Occipital lobe (tissue), 2 donors: ENCODE data around the gene CAND2. TPM values are rescaled to one million over a fixed set of nuclear protein-coding genes. Genes with fewer than 3 reads are reported as not detected.

Source experiments
- DNase-seq: peaks from one replicate; lab custom pipeline; 2025; lab: John Stamatoyannopoulos, UW
- total RNA-seq: library from RNA; depleted of rRNA; stranded (reverse); fragments of >200 nt; gene quantifications from one replicate; pipeline ENCODE4 v1.2.3, GENCODE V29; 2014

Gene CAND2
- total RNA-seq, 1 donor from 2014 or later, result 14.5 TPM

GRCh38 chr3:12807066-12807465 is 10.6 kb downstream of the CAND2 start:
- DNase-seq, result no peak

GRCh38 chr3:12807601-12808359 is 11.3 kb downstream of the CAND2 start:
- no peak for DNase-seq

DNA sequence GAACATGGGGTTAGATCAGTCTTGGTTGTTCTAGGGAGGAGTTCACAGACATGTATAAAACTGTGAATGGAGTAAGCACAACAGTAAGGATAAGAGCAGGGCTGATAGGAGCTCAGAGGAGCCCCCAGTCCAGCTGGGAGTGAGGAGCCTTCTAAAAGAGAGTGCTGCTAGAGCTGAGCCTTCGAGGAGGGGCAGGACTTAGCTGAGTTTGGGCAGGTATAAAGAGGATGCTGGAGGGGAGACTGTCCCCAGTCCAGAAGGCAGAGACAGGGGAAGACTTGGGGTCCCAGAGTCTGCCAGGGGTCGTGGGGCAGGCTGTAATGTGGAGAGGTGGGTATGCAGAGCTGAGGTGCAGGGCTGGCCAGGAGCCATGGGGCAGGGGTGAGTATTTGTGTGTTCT is 12.1 kb downstream of the CAND2 start:
- DNase-seq, result no peak

DNA sequence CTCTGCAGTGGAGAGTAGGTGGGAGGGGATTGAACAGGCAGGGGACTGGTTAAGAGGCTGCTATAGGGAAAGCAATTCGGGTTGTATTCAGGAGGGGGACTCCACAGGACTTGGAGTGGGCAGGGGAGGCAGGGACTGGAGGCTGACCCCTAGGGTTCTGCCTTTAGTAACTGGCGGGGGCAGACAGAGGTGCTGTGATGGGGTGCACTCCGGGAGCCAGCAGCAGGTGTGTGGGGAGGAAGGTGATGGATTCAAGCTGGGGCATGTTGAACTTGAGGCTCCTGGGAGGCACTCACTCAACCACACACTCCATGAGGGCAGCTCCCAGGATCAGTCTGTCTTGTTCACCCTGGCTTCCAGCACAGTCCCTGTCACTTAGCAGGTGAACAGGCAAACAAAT is 12.5 kb downstream of the CAND2 start:
- DNase-seq, result no peak

GRCh38 chr3:12809435-12809834 is 13.0 kb downstream of the CAND2 start:
- DNase-seq, result no peak

GRCh38 chr3:12810013-12810780 is 13.7 kb downstream of the CAND2 start:
- peak; percentile 91 for DNase-seq

DNA sequence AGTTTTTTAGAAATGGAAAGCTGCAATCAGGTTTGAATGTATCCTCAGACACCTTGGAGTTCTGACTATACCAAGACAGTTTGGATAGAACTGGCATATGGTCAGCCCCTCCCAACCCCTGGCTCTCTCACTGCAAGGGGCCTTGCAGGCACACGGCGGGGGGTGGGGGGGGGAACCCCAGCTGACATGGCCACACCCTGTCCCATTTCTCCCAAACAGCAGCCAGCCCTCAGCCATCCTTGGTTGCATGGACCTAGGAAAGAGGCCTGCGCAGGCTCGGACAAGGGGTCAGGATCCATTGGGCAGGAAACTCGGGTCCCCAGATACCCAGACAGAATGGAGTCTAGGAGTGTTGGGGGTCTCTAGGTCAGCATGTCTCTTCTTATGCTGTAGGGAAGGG is 14.5 kb downstream of the CAND2 start:
- DNase-seq, result no peak

DNA sequence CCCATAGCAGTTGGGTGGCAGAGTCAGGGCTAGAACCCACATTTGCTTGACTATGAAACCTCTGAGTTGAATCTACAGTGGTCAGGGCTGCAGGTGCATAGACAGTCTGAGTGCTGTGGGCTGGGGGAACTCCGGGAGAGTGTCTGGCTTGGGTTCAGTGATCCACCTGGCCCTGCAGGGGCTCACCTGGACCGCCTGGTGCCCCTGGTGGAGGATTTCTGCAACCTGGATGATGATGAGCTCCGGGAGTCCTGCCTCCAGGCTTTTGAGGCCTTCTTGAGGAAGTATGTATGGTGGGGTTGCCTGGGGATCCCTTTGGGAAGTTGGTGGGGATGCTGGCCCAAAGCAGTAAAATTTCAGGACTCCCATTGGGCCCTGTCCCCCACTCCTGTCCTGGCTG is 16.3 kb downstream of the CAND2 start:
- no peak for DNase-seq

GRCh38 chr3:12813967-12814366 is 17.5 kb downstream of the CAND2 start:
- no peak for DNase-seq

GRCh38 chr3:12815078-12815477 is 18.6 kb downstream of the CAND2 start:
- DNase-seq, result no peak

GRCh38 chr3:12815719-12816118 is 19.2 kb downstream of the CAND2 start:
- DNase-seq, result no peak

DNA sequence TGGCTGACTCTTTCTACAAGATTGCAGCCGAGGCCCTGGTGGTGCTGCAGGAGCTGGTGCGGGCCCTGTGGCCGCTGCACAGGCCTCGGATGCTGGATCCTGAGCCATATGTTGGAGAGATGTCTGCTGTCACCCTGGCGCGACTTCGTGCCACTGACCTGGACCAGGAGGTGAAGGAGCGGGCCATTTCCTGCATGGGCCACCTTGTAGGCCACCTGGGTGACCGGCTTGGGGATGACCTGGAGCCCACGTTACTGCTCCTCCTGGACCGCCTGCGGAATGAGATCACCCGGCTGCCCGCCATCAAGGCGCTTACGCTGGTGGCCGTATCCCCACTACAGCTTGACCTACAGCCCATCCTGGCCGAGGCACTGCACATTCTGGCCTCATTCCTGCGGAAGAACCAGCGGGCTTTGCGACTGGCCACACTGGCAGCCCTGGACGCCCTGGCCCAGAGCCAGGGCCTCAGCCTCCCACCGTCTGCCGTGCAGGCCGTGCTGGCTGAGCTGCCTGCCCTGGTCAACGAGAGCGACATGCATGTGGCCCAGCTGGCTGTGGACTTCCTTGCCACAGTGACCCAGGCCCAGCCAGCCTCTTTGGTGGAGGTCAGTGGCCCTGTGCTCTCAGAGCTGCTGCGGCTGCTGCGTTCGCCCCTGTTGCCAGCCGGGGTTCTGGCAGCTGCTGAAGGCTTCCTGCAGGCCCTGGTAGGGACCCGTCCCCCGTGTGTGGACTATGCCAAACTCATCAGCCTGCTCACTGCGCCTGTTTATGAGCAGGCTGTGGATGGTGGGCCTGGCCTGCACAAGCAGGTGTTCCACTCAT is 20.3 kb downstream of the CAND2 start:
- DNase-seq, result no peak

DNA sequence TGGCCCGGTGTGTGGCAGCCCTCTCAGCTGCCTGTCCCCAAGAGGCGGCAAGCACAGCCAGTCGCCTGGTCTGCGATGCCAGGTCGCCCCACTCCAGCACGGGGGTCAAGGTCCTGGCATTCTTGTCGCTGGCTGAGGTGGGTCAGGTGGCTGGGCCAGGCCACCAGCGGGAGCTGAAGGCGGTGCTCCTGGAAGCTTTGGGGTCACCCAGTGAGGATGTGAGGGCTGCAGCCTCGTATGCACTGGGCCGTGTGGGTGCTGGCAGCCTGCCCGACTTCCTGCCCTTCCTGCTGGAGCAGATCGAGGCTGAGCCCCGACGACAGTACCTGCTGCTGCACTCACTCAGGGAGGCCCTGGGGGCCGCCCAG is 20.8 kb downstream of the CAND2 start:
- DNase-seq, result no peak

GRCh38 chr3:12818273-12818672 is 21.8 kb downstream of the CAND2 start:
- no peak for DNase-seq

DNA sequence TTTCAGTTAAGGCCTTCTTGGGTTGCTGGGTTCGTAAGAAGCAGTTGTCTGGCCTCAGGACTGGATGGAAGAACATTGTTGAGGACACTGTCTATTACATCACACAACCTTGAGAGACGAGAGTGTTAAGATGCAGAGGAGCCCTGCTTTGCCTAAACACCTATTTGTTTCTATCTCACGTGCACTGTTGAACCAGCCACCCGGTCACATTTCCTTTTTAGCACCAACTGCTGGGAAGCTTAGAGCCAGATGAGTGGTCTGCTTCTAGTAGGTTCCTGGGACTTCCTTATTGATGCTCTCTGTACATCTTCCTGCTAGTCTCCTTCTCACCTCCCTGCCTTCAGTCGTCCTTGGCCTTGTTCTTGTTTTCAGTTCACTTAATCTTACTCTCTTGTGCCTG is 22.3 kb downstream of the CAND2 start:
- no peak for DNase-seq

DNA sequence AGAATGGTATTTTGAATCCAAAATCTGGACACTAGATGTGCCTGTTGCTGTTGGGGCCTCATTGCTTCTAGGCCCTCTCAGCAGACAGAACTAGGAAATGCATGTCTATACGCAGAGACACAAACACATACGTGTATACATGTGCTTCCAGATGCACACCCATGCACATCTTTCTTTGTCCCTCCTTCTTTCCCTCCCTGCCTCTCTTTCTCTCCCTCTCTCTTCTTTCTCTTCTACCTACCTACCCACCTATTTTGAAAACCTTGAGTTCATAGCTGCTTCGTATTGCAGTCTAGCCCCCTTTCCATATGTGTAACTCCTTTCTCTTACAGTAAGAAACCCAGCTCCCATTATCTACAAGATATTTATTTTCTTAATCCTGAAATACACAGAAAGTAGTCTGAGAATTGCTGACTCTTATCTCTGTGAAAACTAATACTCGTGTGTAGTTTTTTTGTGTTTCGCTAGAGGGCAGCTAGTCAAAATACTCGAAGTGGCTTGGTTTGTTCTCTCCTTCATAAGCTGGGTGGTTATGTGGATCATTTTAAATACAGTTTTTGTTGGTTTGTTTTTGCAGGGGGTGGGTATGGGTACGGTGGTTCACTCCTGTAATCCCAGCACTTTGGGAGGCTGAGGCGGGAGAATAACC is 26.4 kb downstream of the CAND2 start:
- no peak for DNase-seq

- no peak for DNase-seq
These were observed 27.8 kb downstream of the CAND2 start for GRCh38 chr3:12824299-12824698.

DNA sequence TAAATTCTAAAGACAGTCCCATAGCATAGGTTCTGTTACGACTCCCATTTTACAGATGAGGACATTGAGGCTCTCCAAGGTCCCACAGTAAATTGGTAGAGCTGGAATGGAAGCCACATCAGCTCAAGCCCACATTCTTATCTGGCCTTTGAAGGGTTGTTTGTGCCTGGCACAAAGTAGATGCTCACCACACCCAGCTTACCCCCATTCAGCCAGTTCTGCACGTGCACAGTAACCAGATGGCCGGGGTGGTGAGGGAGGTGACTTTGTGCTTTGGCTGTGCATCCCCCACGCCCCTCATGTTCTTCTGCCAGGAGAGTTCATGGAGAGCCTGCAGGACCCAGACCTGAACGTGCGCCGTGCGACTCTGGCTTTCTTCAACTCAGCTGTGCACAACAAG is 28.7 kb downstream of the CAND2 start:
- no peak for DNase-seq

DNA sequence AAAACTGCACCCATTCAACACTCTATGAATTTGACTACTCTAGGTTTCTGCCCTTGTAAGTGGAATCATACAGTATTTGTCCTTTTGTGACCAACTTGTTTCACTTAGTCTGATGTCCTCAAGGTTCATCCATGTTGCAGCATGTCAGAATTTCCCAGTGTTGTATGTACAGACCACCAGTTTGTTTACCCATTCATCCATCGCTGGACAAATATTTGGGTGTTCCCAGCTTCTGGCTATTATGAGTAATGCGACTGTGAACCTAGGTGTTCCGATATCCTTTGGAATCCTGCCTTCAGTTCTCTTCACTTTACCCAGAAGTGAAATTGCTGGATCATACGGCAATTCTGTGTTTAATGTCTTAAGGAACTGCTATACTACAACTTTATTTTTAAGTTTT is 32.3 kb downstream of the CAND2 start:
- no peak for DNase-seq

DNA sequence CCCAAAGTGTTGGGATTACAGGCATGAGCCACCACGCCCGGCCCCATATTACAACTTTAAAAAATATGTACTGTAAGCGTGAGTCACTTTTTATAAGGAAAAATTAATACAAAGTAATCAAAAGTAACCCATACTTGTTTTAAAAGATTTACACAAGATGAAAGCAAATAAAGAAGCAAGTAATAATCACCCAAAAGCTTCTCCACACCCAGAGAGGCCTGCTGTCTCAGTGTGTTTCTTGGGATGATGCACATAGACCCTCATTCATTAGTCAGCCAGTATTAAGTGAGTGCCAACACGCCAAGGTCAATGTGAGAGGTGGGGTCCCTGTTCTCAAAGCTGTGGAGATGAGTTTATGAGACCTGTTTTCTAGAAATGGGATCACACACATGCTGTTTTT is 32.9 kb downstream of the CAND2 start:
- DNase-seq, result no peak

DNA sequence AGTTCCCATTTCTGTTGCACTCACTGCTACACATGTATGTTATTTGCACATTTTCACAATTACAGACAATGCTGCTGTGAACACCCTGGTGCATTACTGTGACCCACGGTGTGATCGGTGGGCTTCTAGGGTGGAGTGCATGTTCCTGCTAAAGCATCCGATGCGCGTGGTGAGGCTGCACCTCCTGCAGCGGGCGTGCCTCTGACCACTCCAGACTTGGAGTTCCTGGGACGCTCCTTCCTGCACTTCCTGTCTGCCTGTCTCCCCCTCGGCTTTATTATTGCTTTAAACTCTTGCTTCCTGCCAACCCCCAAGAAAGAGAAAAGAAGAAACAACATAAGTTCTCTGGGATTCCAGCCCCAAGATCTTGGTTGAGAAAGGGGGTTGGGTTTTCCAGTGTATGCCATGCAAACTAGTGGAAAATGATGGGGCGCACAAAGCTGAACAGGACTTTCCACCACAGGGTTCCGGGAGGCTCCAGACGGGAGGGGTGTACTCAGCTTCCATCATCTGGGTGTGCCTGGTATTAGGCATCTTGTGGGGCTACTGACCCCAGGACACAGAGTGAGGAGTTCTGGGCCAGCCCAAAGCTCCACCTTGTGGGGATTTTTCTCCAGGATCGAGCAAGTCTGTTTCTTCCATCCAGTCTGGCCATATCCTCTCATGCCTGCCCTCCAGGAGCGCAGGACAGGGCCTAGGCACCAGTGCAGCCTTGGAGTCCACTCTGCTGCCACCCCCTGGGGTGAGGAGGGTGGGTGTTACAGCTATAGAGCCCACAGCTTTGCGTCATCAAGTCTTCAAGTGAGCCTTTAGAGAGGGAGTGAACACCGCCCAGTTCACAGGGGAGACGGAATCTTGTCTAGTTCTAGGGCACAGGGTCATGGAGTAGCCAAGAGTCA is 33.7 kb downstream of the CAND2 start:
- no peak for DNase-seq
